NT2/D1 (cell line): ENCODE results near the gene LEAP2.

Source experiments
- SUZ12 ChIP-seq: IDR thresholded peaks from 2 replicates; pipeline ENCODE4 v1.6.1; 2011; ENCODE audit not compliant: insufficient read length, insufficient read depth; ENCODE audit errors: extremely low read depth
- YY1 ChIP-seq: IDR thresholded peaks from 2 replicates; pipeline ENCODE4 v1.6.1; 2011; ENCODE audit not compliant: insufficient read length, insufficient read depth

DNA sequence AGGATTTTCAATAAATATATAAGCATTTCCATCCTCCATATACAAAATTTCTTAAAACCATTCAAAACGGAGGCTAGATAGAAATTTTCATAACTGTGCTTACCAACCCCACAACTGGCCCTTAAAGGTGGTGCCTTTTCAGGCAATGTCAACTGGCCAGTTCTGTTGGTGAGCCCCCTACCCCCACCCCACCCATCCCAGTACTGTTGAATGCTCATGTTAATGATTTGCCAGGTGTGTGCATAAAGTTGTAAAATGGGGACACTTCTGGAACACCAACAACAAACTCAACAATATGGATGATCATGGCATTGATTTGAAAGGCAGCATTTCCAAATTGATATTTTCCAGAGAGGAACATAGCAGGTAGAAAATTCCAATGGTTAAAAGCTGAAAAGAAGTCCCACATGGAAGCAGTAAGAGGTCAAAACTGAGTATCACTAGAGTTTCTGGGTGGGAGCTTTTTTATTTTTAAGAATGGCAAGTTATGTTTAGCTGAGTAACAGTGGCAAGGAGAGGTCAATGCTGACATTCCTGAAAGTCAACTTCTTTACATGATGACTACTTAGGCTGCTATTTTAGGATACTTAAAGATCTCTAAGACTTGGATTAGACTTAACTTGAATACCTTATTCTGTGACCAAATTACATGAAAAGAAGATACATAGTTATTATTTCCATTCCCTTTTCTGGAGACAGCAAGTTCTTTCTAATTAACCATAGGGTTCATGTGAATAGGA, 2.7 kb downstream of the LEAP2 start:
- no peak for TF ChIP-seq YY1
- TF ChIP-seq SUZ12: no peak
